ENCODE results near the gene CD1B.
"Not testable (repeated sequence)": the region's sequence is repeated elsewhere in the genome, so short reads cannot be mapped to it uniquely, and the experiment has no call there.

CD1B gene

DNA sequence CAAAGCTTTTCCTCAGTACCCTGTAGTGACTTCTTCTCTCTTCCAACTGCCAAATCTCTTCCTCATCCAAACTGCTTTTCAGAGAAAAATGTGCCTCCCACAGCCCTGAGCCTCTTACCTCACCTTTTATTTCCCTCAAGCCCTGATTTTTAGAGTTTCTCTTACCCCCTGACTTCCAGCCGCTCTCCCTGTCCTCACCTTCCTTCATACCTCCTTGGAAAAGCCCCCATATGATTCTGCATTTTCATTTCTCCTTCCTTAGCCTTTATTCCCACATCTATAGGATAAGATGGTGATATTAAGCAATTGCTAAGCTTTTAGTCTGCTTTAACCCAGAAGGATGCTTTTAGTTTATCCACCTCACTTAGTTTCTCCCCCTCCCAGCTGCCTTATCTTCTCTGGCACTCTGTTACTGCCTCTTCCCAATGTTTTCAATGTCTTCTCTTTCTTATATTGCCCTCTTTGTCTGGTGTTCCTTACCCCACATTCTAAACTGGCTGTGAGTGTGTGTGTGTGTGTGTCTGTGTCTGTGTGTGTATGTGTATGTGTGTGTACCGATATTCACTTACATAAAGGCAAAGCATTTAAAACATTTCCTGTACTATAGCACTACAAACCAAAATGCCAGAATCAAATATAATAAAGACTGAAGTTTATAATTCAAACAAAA is at the start of gene CD1B:
Gene CD1B (minus strand): TSS at position 51 of the 670 bp plus-strand sequence. CDS start 108 bp downstream, outside the sequence.
- Histone ChIP-seq H3K4me3 (no peak within 1 kb of the TSS), H3K9ac (ENCODE audit: insufficient read length) (no peak within 1 kb of the TSS)
- no peak for TF ChIP-seq POLR2AphosphoS5 (IDR thresholded peaks at IDR 0.05; ENCODE audit: borderline replicate concordance, low read depth, low read length)

DNA sequence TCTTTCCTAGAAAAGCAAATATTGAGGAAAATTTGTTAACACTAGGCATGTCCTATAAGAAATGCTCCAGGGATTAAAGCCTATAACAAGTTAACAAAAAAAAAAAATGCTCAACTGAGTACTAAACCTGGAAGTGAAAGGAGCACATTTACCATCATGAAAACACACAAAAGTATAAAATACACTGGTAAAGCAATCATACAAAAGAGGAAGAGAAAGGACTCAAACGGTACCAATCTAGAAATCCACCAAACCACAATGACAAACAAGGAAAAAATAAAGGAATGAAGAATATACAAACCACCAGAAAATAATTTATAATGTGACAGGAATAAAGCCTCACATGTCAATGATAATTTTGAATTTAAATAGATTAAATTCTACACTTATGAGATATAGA is 43.5 kb upstream of the CD1B start:
- no peaks in the 10 kb centered on the region for H3K9me3 ChIP-seq (ENCODE audit: low read depth, low read length)
- H3K36me3 ChIP-seq (ENCODE audit: insufficient read depth, low read length): no peaks in the 10 kb centered on the region
- DNase-seq (ENCODE audit: low read depth, low spot score): no peak
- no peak overlapping the region for H3K9ac ChIP-seq (ENCODE audit: insufficient read length)
- H3K27ac ChIP-seq: no peak overlapping the region
- H3K4me3 ChIP-seq: no peak overlapping the region
- TF ChIP-seq POLR2AphosphoS5 (IDR thresholded peaks at IDR 0.05; ENCODE audit: borderline replicate concordance, low read depth, low read length) (no peak), FOXP2 (optimal IDR thresholded peaks at IDR 0.05; ENCODE audit: control extremely low read depth, extremely low read length, insufficient read depth) (no peak), EZH2 (IDR thresholded peaks at IDR 0.05) (no peak)

More for the DNA sequence above, at the start of gene CD1B:
- Histone ChIP-seq H3K9me3 (ENCODE audit: low read depth, low read length) (no peaks in the 10 kb centered on the region), H3K36me3 (ENCODE audit: insufficient read depth, low read length) (no peaks in the 10 kb centered on the region), H3K27ac (no peak within 1 kb of the TSS)
- no peak for DNase-seq (ENCODE audit: low read depth, low spot score)

DNA sequence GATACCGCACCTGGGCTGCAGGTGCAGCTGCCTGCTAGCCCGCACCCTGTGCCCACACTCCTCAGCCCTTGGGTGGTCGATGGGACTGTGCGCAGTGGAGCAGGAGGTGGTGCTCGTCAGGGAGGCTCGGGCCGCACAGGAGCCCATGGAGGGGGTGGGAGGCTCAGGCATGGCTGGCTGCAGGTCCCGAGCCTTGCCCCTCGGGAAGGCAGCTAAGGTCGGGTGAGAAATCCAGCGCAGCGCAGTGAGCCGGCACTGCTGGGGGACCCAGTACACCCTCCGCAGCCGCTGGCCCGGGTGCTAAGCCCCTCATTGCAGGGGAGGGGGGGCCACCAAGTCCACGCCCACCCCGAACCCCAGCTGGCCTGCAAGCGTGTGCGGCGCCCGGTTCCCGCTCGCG is 42.8 kb upstream of the CD1B start:
- not testable (repeated sequence) for H3K4me3 ChIP-seq; H3K36me3 ChIP-seq (ENCODE audit: insufficient read depth, low read length); H3K9ac ChIP-seq (ENCODE audit: insufficient read length); DNase-seq (ENCODE audit: low read depth, low spot score); H3K27ac ChIP-seq; H3K9me3 ChIP-seq (ENCODE audit: low read depth, low read length)

DNA sequence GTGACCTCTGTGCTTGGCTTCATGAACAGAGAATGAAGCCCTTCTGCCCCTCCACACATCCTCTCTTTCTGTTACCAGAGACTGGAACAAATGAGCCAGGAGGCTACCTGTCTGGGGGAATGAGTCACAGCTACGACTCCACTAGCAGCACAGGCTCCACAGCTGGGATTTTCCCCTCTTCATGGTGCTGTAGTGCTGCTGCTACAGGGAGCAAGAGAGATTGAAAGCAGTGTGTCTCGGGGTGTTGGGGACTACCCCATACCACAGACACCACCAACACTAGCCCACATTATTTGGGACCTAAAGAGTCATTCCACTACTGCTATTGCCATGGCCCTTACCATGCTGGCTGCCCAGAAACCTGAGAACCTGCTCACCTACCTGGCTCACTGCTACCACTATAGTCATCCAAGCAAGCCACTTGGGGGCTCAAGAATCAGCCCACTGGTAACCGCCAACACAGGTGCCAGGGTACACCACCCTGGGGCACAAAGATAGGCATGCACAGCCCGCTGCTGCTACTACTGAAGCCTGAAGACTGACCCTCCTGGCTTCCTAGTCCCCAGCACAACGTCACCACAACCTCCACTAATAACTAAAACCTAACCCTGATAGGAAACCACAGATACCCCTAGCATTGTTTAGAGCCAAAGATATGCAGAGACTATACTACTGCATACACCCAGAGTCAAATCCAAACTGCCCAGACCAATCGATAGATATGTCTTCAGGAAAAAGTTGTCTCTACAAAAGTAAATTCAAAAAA is 40.0 kb upstream of the CD1B start:
- no peak overlapping the region for H3K4me3 ChIP-seq
- H3K9me3 ChIP-seq (ENCODE audit: low read depth, low read length): no peaks in the 10 kb centered on the region
- DNase-seq (ENCODE audit: low read depth, low spot score): no peak
- no peak overlapping the region for H3K9ac ChIP-seq (ENCODE audit: insufficient read length)
- H3K27ac ChIP-seq: no peak overlapping the region
- H3K36me3 ChIP-seq (ENCODE audit: insufficient read depth, low read length): no peaks in the 10 kb centered on the region
- TF ChIP-seq EZH2 (IDR thresholded peaks at IDR 0.05) (no peak), POLR2AphosphoS5 (IDR thresholded peaks at IDR 0.05; ENCODE audit: borderline replicate concordance, low read depth, low read length) (no peak), FOXP2 (optimal IDR thresholded peaks at IDR 0.05; ENCODE audit: control extremely low read depth, extremely low read length, insufficient read depth) (no peak)

DNA sequence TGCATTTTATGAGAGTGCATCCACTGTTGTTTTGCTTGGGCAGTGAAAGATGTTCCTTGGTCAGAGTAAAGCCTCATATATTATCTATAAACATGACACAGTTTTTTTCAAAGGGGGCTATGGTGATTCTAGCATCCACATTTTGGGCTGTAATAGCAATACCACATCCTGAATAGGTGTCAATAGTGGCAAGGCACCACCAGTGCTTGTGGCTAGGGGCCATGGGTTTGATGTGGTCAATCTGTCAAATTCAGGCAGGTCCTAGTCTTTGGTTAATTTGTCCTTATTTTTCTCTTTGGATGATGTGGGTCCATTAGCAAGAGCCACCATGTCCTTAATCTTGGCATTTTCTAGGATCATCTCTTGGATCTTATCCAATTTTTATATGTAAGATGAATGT is 35.5 kb upstream of the CD1B start:
- no peak overlapping the region for H3K27ac ChIP-seq
- H3K9ac ChIP-seq (ENCODE audit: insufficient read length): no peak overlapping the region
- no peaks in the 10 kb centered on the region for H3K36me3 ChIP-seq (ENCODE audit: insufficient read depth, low read length)
- TF ChIP-seq POLR2AphosphoS5 (IDR thresholded peaks at IDR 0.05; ENCODE audit: borderline replicate concordance, low read depth, low read length) (no peak), FOXP2 (optimal IDR thresholded peaks at IDR 0.05; ENCODE audit: control extremely low read depth, extremely low read length, insufficient read depth) (no peak), EZH2 (IDR thresholded peaks at IDR 0.05) (no peak)
- DNase-seq (ENCODE audit: low read depth, low spot score): no peak
- no peaks in the 10 kb centered on the region for H3K9me3 ChIP-seq (ENCODE audit: low read depth, low read length)
- no peak overlapping the region for H3K4me3 ChIP-seq

DNA sequence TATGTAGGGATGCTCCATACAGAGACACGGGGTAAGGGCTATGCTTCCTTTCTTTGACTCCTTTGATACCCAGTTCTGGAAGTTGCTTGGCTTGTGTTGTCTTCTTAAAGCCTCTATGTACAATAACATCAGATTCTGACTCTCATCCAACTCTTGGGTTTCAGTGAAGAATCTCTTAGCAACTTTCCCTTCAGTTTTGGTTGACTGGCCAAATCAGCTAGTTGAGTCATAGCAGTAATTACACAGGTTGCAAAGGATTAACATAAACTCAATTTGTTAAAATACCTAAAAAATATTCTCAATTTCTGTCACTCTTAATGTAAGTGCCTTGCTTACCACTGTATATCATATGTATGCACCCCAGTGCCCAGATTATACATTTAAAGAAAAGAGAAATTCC is 31.6 kb upstream of the CD1B start:
- TF ChIP-seq POLR2AphosphoS5 (IDR thresholded peaks at IDR 0.05; ENCODE audit: borderline replicate concordance, low read depth, low read length) (no peak), EZH2 (IDR thresholded peaks at IDR 0.05) (no peak), FOXP2 (optimal IDR thresholded peaks at IDR 0.05; ENCODE audit: control extremely low read depth, extremely low read length, insufficient read depth) (no peak)
- no peak for DNase-seq (ENCODE audit: low read depth, low spot score)
- no peak overlapping the region for H3K27ac ChIP-seq
- no peak overlapping the region for H3K9ac ChIP-seq (ENCODE audit: insufficient read length)
- no peak overlapping the region for H3K4me3 ChIP-seq
- H3K36me3 ChIP-seq (ENCODE audit: insufficient read depth, low read length): no peaks in the 10 kb centered on the region
- H3K9me3 ChIP-seq (ENCODE audit: low read depth, low read length): no peaks in the 10 kb centered on the region

DNA sequence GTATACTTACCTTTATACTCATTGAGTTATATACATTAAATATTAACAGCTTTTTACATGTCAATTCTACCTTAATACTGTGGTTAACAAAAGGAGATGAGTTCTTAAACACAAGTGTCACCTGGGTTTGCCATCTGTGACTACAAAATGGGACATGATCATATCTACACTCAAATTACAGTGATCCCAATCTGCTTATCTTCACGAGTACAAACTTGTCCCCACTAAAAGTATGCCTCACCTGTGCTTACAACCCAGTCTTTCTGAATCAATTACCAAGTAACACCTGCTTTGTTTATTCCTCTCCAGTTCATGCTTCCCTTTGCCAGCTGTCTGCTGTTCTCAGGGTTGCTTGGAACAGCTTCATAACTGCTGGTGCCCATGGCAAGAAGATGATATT is 31.2 kb upstream of the CD1B start:
- H3K27ac ChIP-seq: no peak overlapping the region
- no peak for DNase-seq (ENCODE audit: low read depth, low spot score)
- no peaks in the 10 kb centered on the region for H3K36me3 ChIP-seq (ENCODE audit: insufficient read depth, low read length)
- H3K9ac ChIP-seq (ENCODE audit: insufficient read length): no peak overlapping the region
- no peaks in the 10 kb centered on the region for H3K9me3 ChIP-seq (ENCODE audit: low read depth, low read length)
- TF ChIP-seq EZH2 (IDR thresholded peaks at IDR 0.05) (no peak), POLR2AphosphoS5 (IDR thresholded peaks at IDR 0.05; ENCODE audit: borderline replicate concordance, low read depth, low read length) (no peak), FOXP2 (optimal IDR thresholded peaks at IDR 0.05; ENCODE audit: control extremely low read depth, extremely low read length, insufficient read depth) (no peak)
- H3K4me3 ChIP-seq: no peak overlapping the region

DNA sequence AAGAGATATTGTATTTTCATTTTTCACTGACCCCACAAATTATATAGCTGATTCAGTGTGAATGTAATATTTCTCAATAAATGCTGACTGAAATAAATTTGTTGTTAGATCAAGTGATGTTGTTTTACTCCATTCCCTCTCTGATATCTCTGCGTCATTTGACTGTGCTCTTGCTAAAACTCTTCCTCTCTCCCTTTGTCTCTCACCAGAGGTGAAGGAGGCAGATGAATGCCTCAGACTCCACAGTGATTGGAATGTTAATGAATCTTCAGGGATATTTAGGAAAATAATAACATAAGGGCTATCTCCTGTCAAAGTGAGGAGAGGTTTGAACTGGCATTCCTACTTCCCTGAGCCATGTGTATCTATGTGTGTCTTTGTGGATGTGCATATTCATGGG is 26.1 kb upstream of the CD1B start:
- no peaks in the 10 kb centered on the region for H3K36me3 ChIP-seq (ENCODE audit: insufficient read depth, low read length)
- no peak overlapping the region for H3K27ac ChIP-seq
- TF ChIP-seq FOXP2 (optimal IDR thresholded peaks at IDR 0.05; ENCODE audit: control extremely low read depth, extremely low read length, insufficient read depth) (no peak), EZH2 (IDR thresholded peaks at IDR 0.05) (no peak), POLR2AphosphoS5 (IDR thresholded peaks at IDR 0.05; ENCODE audit: borderline replicate concordance, low read depth, low read length) (no peak)
- DNase-seq (ENCODE audit: low read depth, low spot score): no peak
- H3K4me3 ChIP-seq: no peak overlapping the region
- no peak overlapping the region for H3K9ac ChIP-seq (ENCODE audit: insufficient read length)
- H3K9me3 ChIP-seq (ENCODE audit: low read depth, low read length): no peaks in the 10 kb centered on the region

DNA sequence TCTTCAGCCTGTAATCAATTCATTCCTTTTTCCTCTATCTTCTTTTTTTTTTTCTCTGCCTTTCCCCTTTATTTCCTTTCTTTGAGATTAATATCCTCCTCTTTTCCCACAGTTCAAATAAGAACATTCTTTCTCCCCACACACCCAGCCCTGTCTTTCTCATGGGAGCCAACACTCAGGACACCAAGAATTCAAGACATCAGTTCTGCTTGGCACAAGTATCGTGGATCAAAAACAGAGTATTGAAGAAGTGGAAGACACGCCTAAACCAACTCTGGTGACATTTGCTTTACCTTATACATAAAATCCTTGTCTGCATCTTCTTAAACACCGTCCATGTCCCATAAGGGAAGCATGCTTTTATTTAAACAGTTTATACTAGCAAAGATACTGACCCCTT is 25.3 kb upstream of the CD1B start:
- DNase-seq (ENCODE audit: low read depth, low spot score): no peak
- H3K36me3 ChIP-seq (ENCODE audit: insufficient read depth, low read length): no peaks in the 10 kb centered on the region
- no peak overlapping the region for H3K27ac ChIP-seq
- no peak overlapping the region for H3K4me3 ChIP-seq
- TF ChIP-seq EZH2 (IDR thresholded peaks at IDR 0.05) (no peak), POLR2AphosphoS5 (IDR thresholded peaks at IDR 0.05; ENCODE audit: borderline replicate concordance, low read depth, low read length) (no peak), FOXP2 (optimal IDR thresholded peaks at IDR 0.05; ENCODE audit: control extremely low read depth, extremely low read length, insufficient read depth) (no peak)
- no peak overlapping the region for H3K9ac ChIP-seq (ENCODE audit: insufficient read length)
- no peaks in the 10 kb centered on the region for H3K9me3 ChIP-seq (ENCODE audit: low read depth, low read length)

All from SK-N-MC (cell line).